Fibroblast of mammary gland (primary cell): ENCODE data around the gene ZRANB3.
A peak's percentile ranks its signal among the peaks of the same experiment; 100 is the strongest.

Source experiments
- DNase-seq: peaks from one replicate; pipeline ENCODE4 v3.0.0-alpha.2; 2010; ENCODE audit warnings: low read depth
- H3K4me3 ChIP-seq: 2 replicates; pipeline ENCODE4 v1.5.1; 2011; ENCODE audit warnings: low read depth, mild to moderate bottlenecking, low read length, moderate library complexity; ENCODE audit not compliant: control insufficient read depth
- TF ChIP-seq, protein P1 (sequence below): conservative IDR thresholded peaks from 2 replicates; pipeline ENCODE4 v1.5.1; 2011; ENCODE audit warnings: low read depth, low read length, inconsistent platforms; ENCODE audit not compliant: control insufficient read depth, insufficient read depth

The ZRANB3 gene

DNA sequence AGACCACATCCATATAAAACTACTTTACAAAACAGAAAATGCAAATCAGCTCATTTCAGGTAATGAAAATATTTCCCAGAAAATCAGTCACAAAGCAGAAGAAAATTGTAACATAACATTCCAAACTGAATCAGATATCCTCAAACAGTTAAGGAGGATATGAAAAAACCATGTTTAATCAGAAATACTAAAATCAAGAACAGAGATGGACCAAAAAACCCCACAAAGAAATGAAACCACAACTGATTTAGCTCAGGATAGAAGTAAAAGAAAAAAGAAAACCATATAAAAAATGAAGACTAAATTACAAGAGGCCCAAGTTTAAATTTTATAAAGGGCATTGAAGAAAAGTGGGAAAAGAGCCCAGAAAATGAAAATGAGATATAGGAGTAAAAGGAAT is 376.1 kb downstream of the ZRANB3 start:
- no peak for DNase-seq
- TF ChIP-seq, protein P1, sequence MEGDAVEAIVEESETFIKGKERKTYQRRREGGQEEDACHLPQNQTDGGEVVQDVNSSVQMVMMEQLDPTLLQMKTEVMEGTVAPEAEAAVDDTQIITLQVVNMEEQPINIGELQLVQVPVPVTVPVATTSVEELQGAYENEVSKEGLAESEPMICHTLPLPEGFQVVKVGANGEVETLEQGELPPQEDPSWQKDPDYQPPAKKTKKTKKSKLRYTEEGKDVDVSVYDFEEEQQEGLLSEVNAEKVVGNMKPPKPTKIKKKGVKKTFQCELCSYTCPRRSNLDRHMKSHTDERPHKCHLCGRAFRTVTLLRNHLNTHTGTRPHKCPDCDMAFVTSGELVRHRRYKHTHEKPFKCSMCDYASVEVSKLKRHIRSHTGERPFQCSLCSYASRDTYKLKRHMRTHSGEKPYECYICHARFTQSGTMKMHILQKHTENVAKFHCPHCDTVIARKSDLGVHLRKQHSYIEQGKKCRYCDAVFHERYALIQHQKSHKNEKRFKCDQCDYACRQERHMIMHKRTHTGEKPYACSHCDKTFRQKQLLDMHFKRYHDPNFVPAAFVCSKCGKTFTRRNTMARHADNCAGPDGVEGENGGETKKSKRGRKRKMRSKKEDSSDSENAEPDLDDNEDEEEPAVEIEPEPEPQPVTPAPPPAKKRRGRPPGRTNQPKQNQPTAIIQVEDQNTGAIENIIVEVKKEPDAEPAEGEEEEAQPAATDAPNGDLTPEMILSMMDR: no peak
- H3K4me3 ChIP-seq: no peak overlapping the region

DNA sequence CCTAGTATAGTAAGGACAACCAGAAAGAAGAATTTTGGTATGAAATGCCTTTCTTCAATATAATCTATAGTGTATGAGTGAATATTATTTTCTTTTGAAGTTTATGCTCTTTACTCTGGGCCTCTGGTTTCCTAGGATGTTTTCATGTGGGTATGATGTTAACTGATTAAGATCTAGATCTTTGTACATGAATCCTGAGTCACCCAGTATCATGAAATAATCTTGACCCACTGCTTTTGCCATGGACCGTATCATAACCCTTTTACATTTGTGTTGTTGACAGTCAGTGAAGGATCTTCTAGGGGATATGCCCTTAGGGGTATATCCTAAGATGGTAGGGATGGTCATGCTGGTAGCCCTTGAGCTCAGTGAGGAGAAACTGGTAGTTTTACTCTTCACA is 378.7 kb downstream of the ZRANB3 start:
- no peak for DNase-seq
- TF ChIP-seq, protein P1: no peak
- no peak overlapping the region for H3K4me3 ChIP-seq

DNA sequence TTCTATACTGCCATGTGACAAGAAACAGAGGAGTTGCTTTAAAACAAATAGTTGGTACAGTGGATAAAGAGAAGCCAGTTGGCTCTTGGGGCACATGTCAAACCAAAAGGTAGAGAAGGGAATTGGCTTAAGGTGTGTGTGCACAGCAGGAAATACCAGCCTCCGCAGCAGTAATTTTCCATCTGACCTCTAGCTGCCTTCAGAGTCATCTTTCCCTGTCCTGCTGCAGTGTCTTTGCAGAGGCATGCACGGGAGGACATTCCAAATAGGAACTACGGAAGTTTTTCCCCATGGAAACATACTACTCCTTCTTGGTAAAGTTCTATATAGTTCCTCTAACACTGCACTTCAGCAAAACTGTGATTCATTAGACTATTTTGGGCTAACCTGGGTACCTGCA is 379.4 kb downstream of the ZRANB3 start:
- no peak for DNase-seq
- TF ChIP-seq, protein P1: no peak

DNA sequence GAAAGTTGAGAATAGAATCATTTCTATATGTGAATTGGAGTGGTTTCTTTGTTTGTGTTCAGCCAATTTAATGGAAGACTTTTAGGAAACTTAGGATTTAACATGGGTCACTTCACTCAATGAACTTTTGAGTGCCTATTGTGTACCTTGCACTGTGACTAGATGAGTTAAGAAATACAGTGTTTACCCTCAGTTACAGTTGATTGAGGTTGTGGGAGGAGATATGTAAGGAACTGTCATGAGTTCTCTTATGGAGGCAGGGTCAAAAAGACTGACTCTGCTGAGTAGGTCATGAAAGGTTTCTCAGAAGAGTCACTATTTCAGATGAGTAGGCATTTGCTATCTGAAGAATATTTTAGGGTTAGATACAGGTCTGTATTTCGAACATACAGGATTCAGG is 380.3 kb downstream of the ZRANB3 start:
- no peak for DNase-seq
- H3K4me3 ChIP-seq: no peak overlapping the region
- TF ChIP-seq, protein P1: no peak

More for the DNA sequence above, 379.4 kb downstream of the ZRANB3 start:
- no peak overlapping the region for H3K4me3 ChIP-seq

DNA sequence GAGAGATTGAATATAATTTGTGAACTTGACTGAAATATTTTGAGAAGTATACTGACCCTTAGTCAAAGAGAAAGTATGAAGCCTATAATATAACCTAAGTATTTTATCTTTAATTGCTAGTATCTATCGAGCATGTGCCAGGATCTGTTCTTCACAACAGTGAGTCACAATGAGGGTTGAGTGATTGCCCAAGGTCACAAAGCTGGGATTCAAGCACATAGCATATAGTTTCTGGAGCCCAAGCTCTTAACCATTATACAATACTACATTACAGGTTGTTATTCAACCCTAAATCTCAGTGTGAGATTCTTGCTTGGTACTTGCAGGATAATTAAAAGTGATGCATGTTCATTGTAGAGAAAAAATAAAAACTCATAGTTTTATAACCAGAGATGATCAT is 381.8 kb downstream of the ZRANB3 start:
- TF ChIP-seq, protein P1: no peak
- H3K4me3 ChIP-seq: no peak overlapping the region
- DNase-seq: peak; percentile 69

DNA sequence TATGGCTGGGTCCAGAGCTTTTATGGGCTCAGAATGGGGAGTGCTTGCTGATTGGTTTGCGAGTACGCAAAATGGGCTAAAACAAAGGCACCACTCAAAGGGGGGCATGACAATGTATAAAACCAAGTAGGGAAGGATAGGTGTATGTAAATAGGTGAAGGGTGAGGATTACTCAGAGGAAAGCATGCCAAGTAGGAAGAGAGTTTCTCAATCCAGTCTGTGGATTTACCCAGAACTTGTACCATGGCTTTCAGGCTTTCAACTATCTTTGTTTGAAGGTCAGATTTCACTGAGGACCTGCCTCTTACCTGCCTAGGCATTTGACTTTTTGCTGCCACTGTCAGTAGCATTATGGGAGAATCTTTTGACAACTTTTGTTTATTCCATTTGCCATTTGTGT is 386.7 kb downstream of the ZRANB3 start:
- H3K4me3 ChIP-seq: no peak overlapping the region
- TF ChIP-seq, protein P1: no peak
- DNase-seq: peak; percentile 43

GRCh38 chr2:135142323-135142722 is 388.7 kb downstream of the ZRANB3 start:
- TF ChIP-seq, protein P1: no peak
- H3K4me3 ChIP-seq: no peak overlapping the region
- DNase-seq: no peak
